RPMI7951 (cell line): Measurements from ENCODE around the gene CCDC59. TPM values are rescaled to one million over a fixed set of nuclear protein-coding genes. Genes with fewer than 3 reads are reported as not detected.

Experiments used
- DNase-seq: peaks from one replicate; pipeline ENCODE4 v3.0.0-alpha.2; 2012; ENCODE audit warnings: low read depth
- total RNA-seq: library from RNA; depleted of rRNA; stranded (reverse); fragments of >200 nt; shearing (Covaris generic); gene quantifications from 2 replicates; pipeline ENCODE4 v1.2.3, GENCODE V29; 2014; rRNA removed

The CCDC59 gene
- total RNA-seq, 1 experiment from 2014 or later: 55.5 TPM

- no peak for DNase-seq
Observed at GRCh38 chr12:82319276-82319675, 38.9 kb downstream of the CCDC59 start.

GRCh38 chr12:82314406-82314892 lies 43.7 kb downstream of the CCDC59 start:
- no peak for DNase-seq

Other genes starting within 250 kb of the CCDC59 start
- gene METTL25, start 142 bp upstream of the CCDC59 start, total RNA-seq: 1.8 and 2.8 TPM in 2 replicates